Amniotic stem cell (primary cell): ENCODE results near the gene MKRN1.
"Not testable (repeated sequence)": the region's sequence is repeated elsewhere in the genome, so short reads cannot be mapped to it uniquely, and the experiment has no call there.

Source experiments
- DNase-seq: peaks from one replicate; lab custom pipeline; 2025; lab: John Stamatoyannopoulos, UW

Gene MKRN1

DNA sequence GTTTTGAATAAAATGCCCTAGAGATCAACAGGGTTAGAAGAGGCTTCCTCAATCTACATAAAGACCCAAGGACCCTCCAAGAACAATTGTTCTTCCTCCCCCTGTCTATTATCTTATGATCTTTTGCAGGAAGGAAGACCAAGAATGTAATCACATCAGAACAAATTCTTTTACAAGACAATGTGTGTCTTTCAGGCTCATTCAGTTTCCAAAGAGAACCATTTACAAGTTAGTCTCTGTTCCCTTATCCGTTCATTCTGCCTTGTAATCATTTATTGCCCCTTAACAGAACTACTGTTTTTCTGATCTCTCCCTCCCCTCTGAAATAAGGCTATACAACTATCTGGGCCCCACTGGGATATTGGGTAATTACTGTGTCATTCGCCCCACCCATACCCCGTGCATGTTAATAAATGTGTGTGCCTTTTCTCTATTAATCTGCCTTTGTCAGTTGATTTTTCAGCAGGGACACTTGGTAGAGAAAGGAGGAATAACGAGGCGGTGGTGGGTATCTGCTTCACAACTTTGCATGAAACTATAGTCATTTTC, 5.7 kb upstream of the MKRN1 start:
- no peak for DNase-seq

DNA sequence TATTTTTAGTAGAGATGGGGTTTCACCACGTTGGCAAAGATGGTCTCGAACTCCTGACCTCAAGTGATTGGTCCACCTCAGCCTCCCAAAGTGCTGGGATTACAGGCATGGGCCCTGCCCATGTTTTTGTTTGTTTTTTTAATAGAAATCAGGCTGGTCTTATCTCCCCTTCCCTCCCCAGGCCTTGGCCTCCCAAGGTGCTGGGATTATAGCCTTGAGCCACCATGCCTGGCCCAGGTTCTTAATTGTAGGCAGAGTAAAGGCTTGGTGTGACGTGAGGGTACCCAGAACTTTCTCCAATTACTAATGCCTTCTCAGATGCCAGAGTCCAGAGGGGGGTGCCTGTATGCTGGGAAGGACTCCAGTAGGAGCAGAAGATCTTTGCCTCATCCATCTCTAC, 5.2 kb upstream of the MKRN1 start:
- no peak for DNase-seq

DNA sequence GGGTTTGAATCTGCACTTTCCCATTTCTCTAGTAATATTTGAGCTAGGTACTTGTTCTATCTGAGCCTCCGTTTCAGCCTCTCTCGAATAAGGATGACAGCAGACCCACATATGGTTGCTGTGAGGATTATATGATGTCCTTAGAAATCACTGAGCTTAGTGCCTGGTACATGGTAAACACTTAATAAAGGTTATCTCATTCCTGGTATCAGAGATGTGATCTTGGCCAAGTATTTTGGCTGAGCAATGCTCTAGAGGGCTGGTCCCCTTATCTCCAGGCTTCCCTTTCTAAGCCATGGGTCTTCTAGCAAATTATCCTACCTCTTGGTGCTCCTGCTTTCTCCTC, 407 bp upstream of the MKRN1 start:
- no peak for DNase-seq

DNA sequence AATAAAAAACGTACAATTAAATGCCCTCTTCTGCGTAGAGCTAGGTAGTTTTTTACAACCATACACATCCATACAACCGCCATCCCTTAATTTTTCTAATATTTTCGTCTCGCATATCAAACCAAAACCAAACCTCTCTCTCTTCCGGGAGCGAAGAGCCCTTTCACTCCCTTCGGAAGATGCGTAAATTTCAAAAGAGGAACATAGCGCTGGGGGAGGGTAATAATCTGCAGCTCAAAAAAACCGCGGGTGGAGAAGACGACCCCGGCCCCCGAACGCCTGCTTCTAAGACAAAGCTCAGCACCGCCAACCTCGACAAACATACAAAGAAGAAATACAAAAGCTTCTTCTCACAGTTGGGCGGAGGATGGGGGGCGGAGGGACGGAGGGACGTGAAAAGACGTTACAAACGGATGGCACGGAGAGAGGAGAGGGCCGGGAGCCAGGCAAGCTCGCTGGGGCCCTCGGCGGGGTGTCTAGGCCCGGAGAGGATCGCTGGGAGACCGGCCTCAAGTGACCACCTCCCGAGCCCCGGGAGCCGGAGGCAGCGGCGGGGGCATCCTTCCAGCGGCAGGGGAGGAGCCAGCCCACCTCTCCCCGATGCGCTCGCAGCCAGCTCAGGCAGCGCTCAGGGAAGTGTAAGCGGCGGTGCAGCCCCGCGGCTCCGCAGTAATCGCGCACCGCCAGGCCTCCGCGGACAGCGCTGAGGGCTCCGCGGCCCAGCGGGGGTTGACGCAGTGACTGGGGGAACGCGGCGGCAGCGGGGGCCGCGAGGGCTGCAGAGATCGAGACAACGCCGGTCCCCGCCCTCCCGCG, 851 bp downstream of the MKRN1 start:
- peak; percentile 11 for DNase-seq

DNA sequence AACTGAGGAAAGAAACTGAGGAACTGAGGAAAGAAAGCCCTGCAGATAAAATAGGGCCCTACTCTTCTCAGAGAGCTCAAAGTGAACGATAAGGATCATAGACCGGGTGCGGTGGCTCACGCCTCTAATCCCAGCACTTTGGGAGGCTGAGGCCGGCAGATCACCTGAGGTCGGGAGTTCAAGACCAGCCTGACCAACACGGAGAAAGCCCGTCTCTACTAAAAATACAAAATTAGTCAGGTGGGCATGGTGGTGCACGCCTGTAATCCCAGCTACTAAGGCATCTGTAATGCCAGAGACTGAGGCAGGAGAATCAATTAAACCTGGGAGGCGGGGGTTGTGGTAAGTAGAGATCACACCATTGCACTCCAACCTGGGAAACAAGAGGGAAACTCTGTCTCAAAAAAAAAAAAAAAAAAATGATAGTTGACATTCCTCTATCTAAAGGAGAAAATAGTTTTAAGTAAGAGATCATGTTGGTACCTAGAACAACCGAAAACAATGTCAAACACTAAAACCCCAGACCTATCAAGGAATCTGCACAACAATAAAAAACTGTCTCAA, 2.5 kb downstream of the MKRN1 start:
- DNase-seq, result no peak

DNA sequence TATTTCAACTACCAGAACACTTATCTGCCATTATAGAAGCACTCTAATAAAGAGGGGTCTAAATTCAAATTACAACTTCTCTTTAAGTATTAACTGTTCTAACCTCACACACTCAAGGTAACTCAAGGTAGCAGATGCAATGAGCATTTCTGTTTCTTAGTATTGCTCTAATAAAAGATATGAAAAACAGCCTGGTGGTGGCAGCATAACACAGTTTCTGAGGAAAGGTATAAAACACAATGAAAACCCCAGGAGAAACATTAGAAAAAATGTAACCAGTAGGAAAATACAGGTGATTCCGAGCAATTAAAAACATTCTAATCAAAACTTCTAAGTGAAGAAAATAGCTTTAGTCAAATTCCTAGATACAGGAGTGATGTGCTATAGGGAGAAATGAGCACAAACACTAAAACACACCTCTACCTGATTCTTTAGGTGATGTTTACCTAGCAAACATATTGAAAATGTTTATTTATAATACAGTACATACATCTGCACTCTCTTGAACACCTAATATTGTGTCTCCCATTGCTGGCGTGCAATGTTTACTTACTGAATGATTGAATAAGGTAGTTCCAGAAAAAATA, 3.5 kb downstream of the MKRN1 start:
- no peak for DNase-seq

DNA sequence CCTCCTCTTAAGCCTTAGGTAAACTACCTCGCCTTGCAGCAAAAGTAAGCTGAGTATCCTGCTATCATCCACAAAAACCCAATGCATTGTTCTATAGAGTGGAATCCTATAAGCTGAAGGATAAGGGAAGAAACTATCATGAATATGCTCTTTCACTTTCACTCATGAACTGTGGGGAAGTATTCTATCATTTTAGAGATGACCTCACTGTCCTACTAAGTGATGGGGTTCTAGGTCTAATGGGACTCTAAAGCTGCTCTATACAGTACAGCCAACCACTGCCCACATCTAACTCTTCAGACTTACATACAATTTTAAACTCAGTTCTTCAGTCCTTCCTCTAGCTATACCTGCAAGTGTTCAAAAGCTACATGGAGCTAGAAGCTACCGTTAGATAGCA, 16.2 kb downstream of the MKRN1 start:
- no peak for DNase-seq

DNA sequence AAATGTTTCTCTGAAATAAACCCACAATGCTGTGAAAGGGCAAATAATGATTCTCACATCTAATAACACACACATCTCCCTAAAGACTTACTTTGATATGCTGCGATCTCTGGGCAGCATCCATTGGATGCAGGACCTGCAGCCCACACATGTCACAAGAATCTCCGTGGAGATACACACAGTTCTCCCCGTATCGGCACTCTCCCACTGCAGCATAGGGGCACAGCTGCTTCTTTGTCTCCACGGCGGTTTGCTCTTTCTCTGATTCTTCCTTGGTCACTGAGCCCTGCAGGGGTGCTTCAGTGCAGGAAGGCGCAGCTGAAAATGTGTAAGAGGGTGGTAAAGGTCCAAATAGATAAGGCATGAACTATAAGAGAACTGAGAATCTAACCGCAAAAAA, 20.4 kb downstream of the MKRN1 start:
- no peak for DNase-seq

DNA sequence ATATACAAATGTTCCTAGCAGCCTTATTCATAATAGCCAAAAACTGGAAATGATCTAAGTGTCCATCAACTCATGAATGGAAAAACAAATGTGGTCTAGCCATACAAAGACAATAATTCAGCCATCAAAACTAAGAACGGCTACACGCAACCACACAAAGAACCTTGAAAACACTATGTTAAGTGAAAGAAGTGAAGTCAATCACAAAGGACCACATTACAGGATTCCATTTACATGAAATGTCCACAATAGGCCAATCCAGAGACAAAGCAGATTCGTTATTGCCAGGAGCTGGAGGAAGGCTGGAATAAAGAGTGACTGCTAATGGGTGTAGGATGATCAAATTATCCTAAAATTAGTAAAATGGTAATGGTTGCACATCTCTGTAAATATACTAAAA, 21.1 kb downstream of the MKRN1 start:
- no peak for DNase-seq

DNA sequence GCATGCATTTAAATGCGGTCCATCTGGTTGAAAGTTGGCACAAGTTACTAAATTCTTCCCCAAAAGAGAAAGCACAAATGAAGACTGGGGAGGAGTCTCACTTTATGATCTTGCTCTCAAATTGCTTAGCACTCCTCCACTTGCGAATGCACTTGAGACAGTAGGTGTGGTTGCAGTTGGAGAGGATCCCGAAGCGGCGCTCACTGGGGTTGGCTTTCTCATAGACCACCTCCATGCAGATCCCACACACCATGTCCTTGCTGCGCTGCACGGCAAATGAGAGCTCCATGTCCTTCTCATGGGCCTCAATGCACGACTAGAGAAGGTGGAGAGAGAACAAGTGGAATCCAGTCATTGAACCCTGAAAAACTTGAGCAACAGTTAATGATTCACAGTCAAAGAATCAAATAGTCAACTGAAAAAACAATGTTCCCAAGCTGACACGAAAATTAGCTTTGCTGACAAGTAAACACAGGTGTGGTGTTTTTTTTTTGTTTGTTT, 22.7 kb downstream of the MKRN1 start:
- DNase-seq, result no peak

DNA sequence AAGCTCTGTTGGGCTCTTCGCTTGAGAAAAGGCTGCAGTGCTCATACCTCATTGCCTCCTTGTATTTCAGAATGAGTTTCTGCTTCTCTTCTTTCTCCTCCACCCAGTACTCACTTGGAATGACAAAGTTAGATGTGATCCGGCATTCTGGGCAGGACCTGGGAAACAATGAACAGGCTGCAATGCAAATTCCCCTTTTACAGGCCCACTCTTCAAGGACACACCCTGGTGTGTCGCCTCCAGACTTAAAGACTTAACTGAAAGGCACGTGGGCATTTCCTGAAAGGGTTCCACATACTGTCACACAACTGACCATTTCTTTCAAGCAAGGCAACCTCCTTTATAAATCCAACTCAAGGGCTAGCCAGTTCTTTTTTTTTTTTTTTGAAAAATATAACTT, 23.6 kb downstream of the MKRN1 start:
- DNase-seq, result no peak

DNA sequence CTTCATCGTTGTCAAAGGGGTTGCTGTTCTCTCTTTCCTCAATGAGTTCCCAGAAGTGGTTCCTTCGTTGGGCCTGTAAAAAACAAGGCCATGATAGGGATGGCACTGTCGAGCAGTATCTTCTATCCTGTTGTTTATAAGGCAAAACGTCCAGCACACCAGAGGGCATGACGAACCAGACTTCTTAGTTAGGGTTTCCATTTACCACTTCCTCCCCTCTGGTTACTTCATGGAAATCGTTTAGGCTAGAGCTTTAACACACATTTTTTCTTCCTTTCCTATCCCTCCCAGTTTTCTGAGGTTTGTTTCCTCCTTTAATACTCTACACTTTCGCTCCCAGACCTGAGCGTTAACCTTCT, 24.7 kb downstream of the MKRN1 start:
- DNase-seq, result no peak

DNA sequence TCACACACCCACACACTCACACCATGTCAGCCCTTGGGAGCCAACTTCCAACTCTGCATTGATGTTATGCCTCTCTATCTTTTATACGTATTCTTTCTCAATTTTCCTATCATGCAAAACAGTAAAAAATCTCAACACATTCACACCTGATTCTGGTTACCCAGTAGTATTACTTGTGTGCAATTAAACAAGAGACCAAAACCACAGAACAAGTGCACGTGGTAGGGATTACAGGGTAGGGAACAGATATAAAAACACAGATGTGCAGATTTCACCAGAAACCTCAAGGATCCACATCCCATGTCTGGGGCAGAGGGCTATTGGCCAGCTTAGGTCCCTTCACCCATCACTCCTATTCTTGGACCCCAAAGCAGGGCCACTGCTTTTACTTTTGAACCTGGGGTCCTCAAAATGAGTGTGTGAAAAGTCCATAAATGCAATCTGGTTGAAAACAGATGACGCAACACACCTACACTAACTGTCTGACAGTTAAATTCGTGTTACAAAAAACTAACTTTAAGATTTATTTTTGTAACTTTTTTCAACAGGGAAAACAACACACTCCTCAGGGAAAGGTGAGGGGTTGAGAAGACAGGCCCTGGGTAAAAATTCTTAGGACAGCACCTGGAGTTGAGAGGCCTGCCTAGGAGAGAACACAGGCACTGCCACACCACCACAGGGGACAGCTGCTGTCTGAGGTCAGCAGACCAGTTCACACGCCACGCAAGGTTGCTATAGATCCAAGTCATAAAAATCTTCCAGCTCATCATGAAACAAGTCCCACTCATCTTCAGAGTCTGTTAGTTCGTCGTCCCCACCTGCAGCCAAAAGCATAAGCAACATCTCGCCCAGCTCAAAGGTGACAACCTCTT, 25.3 kb downstream of the MKRN1 start:
- DNase-seq, result not testable (repeated sequence)

DNA sequence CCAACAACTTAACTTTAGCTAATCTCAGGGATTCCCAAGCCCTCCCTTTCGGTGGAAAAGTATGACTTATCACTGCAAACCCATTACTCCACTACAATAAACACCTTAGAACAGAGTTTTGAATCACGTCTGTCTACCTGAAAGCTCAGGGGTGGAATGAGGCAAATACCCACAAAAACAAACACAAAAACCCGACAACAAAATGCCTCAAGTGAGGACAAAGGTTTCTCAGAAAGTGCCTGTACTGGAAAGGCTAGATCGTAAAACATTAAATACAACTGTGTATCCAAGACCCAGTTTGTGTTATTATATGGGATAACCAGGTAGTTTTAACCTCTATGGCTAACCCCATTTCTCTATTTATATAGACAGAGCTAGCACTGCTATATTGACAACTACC, 26.0 kb downstream of the MKRN1 start:
- no peak for DNase-seq

DNA sequence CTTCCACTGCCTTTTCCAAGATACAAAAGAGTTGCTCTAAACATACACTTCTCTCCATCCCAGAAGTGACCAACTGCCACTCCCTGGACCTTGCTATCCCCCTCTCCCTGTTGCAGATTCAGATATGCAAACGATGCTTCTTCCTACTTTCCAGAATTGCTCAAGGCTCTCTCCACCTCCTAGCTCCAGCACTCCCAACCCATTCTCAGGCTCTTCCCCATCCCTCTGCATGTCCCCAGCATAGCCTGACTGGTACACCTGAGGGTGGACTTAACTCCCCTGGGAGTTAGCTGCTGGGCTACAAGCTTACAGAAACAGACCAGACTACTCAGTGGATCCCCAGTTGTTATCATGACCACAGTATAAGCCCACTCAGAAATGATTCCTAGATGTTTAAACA, 27.6 kb downstream of the MKRN1 start:
- no peak for DNase-seq

DNA sequence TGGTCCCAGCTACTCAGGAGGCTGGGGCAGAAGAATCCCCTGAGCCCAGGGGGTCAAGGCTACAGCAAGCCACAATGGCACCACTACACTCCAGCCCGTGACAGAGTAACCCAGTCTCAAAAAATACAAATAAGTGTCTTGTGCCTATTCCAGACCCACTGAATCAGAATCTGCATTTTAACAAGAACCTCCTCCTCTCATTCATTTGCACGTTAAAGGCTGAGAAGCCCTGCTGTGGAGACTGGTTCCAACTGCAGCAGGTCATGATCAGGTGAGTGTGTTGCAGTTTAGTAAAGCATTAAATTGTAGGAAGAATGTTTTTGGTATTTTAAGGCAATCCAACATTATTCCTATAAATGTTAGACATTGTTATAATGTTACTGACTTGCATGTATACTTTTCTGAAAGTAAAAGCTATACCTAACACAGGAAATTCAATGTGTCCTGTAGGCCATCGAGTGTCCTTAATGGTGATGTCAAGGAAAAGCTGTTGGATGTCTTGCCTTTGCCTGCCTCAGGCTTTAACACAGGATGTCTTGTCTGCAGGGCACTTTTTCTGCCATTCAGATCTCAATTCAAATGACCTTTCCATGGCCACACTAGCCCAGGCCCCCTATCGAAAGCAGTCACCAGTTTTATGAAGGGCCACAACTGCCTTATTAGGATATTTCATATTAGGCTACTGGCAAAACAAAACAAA, 30.4 kb downstream of the MKRN1 start:
- no peak for DNase-seq

DNA sequence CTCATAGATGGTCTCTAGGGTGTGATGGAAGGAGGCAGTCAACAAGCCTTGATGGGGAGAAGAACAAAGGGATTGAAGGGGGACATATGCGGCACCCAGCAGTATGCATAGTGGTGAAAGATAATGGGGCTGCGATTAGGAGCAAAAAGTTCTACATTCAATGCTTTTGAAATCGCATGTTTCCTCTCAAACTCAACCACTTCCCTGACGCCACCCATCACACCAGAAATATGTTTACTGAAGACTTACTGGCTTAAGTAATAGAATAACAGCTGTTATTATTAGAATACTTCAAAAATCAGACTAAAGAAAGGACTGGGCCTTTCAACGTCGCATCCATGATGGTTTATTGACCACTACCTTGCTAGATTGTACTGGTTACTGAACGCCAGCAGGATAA, 31.5 kb downstream of the MKRN1 start:
- no peak for DNase-seq

DNA sequence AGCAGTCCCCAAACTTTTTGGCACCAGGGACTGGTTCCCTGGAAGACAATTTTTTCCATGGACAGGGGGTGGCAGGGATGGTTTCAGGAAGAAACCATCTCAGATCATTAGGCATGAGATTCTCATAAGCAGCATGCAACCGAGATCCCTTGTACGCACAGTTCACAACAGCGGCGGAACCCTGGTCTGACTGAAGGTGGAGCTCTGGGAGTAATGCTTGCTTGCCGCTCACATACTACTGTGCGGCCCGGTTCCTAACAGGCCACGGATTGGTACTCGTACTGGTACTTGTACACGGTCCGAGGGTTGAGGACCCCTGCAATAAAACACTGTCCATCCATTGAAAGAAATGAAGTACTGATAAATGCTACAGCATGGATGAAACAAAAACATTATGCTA, 32.8 kb downstream of the MKRN1 start:
- no peak for DNase-seq

DNA sequence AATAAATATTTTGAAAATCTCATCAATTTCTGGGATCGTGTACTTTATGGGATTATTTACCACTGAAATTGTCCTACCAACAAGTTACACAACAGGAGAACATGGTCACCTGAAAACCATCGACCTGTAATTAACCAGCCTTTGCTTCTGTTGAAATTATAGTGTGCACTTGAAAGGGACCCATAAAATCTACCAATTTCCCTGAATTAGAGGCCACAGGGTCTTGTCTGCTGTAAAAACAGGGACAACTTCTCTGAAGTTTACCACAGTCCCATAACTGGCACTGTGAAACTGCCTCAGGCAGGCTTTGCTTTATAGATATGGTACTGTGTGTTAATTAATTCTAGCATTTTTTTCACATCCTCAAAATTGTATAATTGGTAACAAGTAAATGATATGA, 37.8 kb downstream of the MKRN1 start:
- DNase-seq, result no peak

DNA sequence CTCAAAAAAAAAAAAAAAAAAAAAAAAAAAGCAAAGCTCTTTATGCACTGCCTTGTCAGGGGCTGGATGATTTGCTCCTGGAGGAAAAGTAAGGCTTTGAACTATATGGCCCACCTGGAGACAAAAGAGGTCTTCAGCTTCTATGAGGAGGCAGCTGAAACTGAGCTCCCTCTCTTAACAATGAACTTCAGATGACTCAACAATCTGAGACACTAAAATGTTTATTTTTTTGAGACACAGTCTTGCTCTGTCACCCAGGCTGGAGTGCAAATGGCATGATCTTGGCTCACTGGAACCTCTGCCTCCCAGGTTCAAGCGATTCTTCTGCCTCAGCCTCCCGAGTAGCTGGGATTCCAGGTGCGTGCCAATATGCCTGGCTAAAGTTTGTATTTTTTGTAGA, 38.7 kb downstream of the MKRN1 start:
- no peak for DNase-seq

DNA sequence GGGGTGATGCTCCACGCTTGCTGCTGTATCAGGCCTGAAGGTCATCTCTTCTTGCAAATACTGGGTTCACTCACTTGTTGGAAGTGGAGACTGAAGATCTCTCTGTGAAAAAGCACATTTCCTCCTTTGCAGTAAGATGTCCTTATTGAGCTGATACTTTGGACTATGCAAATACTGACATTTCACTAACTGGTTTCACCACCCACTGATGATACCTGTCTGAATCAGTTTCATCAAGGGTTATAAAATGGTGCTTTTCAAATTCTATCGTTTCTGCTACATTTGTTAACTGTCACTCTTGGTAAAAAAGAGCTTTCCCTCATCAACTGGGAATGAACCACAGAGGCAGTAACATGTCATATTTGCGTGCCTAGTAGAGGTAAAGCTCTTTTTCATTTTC, 39.9 kb downstream of the MKRN1 start:
- DNase-seq, result no peak
